Loucy (cell line): ENCODE measurements around the gene GNG2.

Source experiments
- H2AFZ ChIP-seq: fragments of 200-600 bp; sonication (generic); 2 replicates; pipeline ENCODE4 v1.6.0; 2016; ENCODE audit warnings: antibody characterized with exemption, mild to moderate bottlenecking, low read length, moderate library complexity
- H3F3A ChIP-seq: fragments of 200-600 bp; 2 replicates; pipeline ENCODE4 v1.6.0; 2016; ENCODE audit warnings: antibody characterized with exemption, low read depth, mild to moderate bottlenecking
- H3K27me3 ChIP-seq: fragments of 200-600 bp; sonication (generic); 2 replicates; pipeline ENCODE4 v1.6.1; 2014; ENCODE audit warnings: low read length, mild to moderate bottlenecking; ENCODE audit not compliant: insufficient read depth, poor library complexity, severe bottlenecking
- H3K36me3 ChIP-seq: fragments of 200-600 bp; sonication (generic); 2 replicates; pipeline ENCODE4 v1.6.1; 2016; ENCODE audit warnings: low read length; ENCODE audit not compliant: insufficient read depth
- H3K4me1 ChIP-seq: fragments of 200-600 bp; sonication (generic); 2 replicates; pipeline ENCODE4 v1.5.1; 2014; ENCODE audit warnings: low read length, mild to moderate bottlenecking; ENCODE audit not compliant: insufficient read depth, poor library complexity, severe bottlenecking
- H3K4me2 ChIP-seq: fragments of 200-600 bp; sonication (generic); 2 replicates; pipeline ENCODE4 v1.6.0; 2014; ENCODE audit warnings: antibody characterized with exemption, low read length, low read depth, mild to moderate bottlenecking; ENCODE audit not compliant: poor library complexity, severe bottlenecking
- H3K4me3 ChIP-seq: fragments of 200-600 bp; sonication (generic); 2 replicates; pipeline ENCODE4 v1.5.1; 2014; ENCODE audit warnings: low read length, mild to moderate bottlenecking, mixed read lengths; ENCODE audit not compliant: poor library complexity, severe bottlenecking
- H3K79me2 ChIP-seq: fragments of 200-600 bp; sonication (generic); 2 replicates; pipeline ENCODE4 v1.6.1; 2014; ENCODE audit warnings: low read length; ENCODE audit not compliant: insufficient read depth
- H3K9ac ChIP-seq: fragments of 200-600 bp; sonication (generic); 2 replicates; pipeline ENCODE4 v1.6.0; 2014; ENCODE audit warnings: mild to moderate bottlenecking, low read depth, low read length, moderate library complexity; ENCODE audit not compliant: poor library complexity, severe bottlenecking
- H3K9me2 ChIP-seq: fragments of 200-600 bp; sonication (generic); replicated peaks from 2 replicates; pipeline ENCODE4 v1.6.1; 2016; ENCODE audit warnings: low read depth, low read length, mixed read lengths
- H3K9me3 ChIP-seq: fragments of 200-600 bp; sonication (generic); 2 replicates; pipeline ENCODE4 v1.6.1; 2014; ENCODE audit warnings: mild to moderate bottlenecking, antibody characterized with exemption, low read length, low read depth; ENCODE audit not compliant: insufficient read depth
- H4K20me1 ChIP-seq: fragments of 200-600 bp; sonication (generic); 2 replicates; pipeline ENCODE4 v1.6.0; 2014; ENCODE audit warnings: antibody characterized with exemption, low read length, mild to moderate bottlenecking; ENCODE audit not compliant: insufficient read depth, poor library complexity, severe bottlenecking
- CTCF ChIP-seq: fragments of 200-600 bp; sonication (generic); conservative IDR thresholded peaks from 2 replicates; pipeline ENCODE4 v1.5.1; 2014; ENCODE audit warnings: mild to moderate bottlenecking, antibody characterized with exemption, low read length
- EZH2phosphoT487 ChIP-seq: fragments of 200-600 bp; IDR thresholded peaks from 2 replicates; pipeline ENCODE4 v1.6.1; 2018; ENCODE audit warnings: antibody characterized with exemption, mild to moderate bottlenecking, moderate library complexity, borderline replicate concordance

The GNG2 gene

GRCh38 chr14:51929166-51929565 is 68.8 kb downstream of the GNG2 start:
- no peak for TF ChIP-seq CTCF
- TF ChIP-seq EZH2phosphoT487: no peak
- Histone ChIP-seq H3K9ac (no peak overlapping the region), H3K36me3 (no peaks in the 10 kb centered on the region; the same call in 1 of the 2 replicates), H3K4me3 (no peak overlapping the region), H4K20me1 (peaks cover 9% of the 10 kb centered on the region), H3K9me3 (no peaks in the 10 kb centered on the region), H2AFZ (no peak overlapping the region), H3F3A (no peaks in the 10 kb centered on the region), H3K9me2 (no peaks in the 10 kb centered on the region), H3K79me2 (peaks cover 43% of the 10 kb centered on the region; the same call in 1 of the 2 replicates), H3K4me2 (no peak overlapping the region), H3K4me1 (peaks cover 9% of the 10 kb centered on the region), H3K27me3 (no peaks in the 10 kb centered on the region)

- H3K4me2 ChIP-seq: no peak overlapping the region
- H3K4me1 ChIP-seq: peaks cover 9% of the 10 kb centered on the region
- no peak overlapping the region for H3K4me3 ChIP-seq
- H3K9ac ChIP-seq: no peak overlapping the region
- no peaks in the 10 kb centered on the region for H3F3A ChIP-seq
- H3K9me3 ChIP-seq: no peaks in the 10 kb centered on the region
- H3K36me3 ChIP-seq: no peaks in the 10 kb centered on the region; the same call in 1 of the 2 replicates
- H3K27me3 ChIP-seq: no peaks in the 10 kb centered on the region
- TF ChIP-seq EZH2phosphoT487 (no peak), CTCF (no peak)
- H2AFZ ChIP-seq: no peak overlapping the region
- H4K20me1 ChIP-seq: peaks cover 9% of the 10 kb centered on the region
- no peaks in the 10 kb centered on the region for H3K9me2 ChIP-seq
- peaks cover 37% of the 10 kb centered on the region; the same call in 1 of the 2 replicates for H3K79me2 ChIP-seq
Measured at GRCh38 chr14:51929910-51930682, 69.7 kb downstream of the GNG2 start.

DNA sequence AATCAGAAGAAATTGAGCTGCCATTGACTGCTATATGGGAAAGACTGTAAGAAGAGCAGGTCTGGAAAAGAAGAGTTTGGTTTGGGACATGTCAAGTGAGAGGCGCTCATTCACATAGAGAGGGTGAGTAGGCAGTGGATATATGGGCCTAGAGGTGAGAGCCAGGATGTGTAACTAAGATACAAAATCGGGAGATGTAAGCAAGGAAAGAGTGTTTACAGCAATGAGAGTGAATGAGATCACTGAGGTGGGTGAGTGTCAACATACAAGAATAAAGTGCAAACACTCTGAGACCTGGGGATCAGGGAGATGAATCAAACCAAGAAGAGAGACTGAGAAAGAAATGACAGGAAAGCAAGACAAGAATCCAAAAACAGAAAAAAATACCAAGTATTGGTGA is 70.9 kb downstream of the GNG2 start:
- no peaks in the 10 kb centered on the region for H3K9me3 ChIP-seq
- no peaks in the 10 kb centered on the region for H3K27me3 ChIP-seq
- H3K9me2 ChIP-seq: no peaks in the 10 kb centered on the region
- peaks cover 9% of the 10 kb centered on the region for H3K4me1 ChIP-seq
- no peak overlapping the region for H2AFZ ChIP-seq
- no peak for TF ChIP-seq EZH2phosphoT487
- TF ChIP-seq CTCF: no peak
- H3K4me2 ChIP-seq: no peak overlapping the region
- H3K79me2 ChIP-seq: peaks cover 44% of the 10 kb centered on the region; the same call in 1 of the 2 replicates
- no peaks in the 10 kb centered on the region for H3F3A ChIP-seq
- H3K36me3 ChIP-seq: no peaks in the 10 kb centered on the region; the same call in 1 of the 2 replicates
- H4K20me1 ChIP-seq: peaks cover 9% of the 10 kb centered on the region
- no peak overlapping the region for H3K4me3 ChIP-seq
- H3K9ac ChIP-seq: no peak overlapping the region
